Fibroblast of pulmonary artery (primary cell): ENCODE results near the gene CERK.

Source experiments
- DNase-seq: peaks from one replicate; pipeline ENCODE4 v3.0.0-alpha.2; 2010; ENCODE audit warnings: low read depth
- H3K4me3 ChIP-seq: replicated peaks from 2 replicates; pipeline ENCODE4 v1.5.1; 2011; ENCODE audit warnings: low read depth, mild to moderate bottlenecking, control low read depth, low read length, moderate library complexity
- CTCF ChIP-seq: IDR thresholded peaks from 2 replicates; pipeline ENCODE4 v1.5.1; 2011; ENCODE audit warnings: mild to moderate bottlenecking, control low read depth, low read length, inconsistent platforms; ENCODE audit errors: missing control alignments

CERK gene

GRCh38 chr22:46770726-46771125 is 32.7 kb upstream of the CERK start:
- no peak overlapping the region for H3K4me3 ChIP-seq
- no peak for DNase-seq
- no peak for TF ChIP-seq CTCF

GRCh38 chr22:46770151-46770641 is 32.1 kb upstream of the CERK start:
- DNase-seq = no peak
- TF ChIP-seq CTCF = no peak
- no peak overlapping the region for H3K4me3 ChIP-seq

GRCh38 chr22:46769706-46770105 is 31.7 kb upstream of the CERK start:
- no peak overlapping the region for H3K4me3 ChIP-seq
- no peak for DNase-seq
- no peak for TF ChIP-seq CTCF

DNA sequence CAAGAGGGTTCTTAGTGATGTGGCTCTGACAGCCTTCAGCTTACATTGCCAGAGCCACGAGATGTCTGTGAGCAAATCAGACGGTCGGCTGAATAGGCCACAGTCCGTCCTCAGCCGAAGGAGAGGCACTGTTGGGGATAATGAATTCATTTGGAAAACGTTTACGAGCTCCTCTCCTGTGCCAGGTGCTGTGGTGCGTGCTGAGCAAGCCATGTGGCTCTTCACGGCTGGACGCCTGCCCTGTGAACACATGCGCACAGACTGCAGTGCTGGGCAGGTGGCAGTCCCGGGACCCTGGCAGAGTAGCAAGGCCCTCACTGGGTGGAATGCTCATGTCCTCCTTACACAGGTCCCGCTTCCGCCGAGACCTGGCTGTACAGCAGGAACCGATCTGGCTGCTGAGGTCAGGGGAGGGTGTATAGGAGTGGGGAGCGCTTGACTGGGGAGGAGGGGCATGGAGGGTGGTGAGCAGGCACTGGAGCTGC is 31.2 kb upstream of the CERK start:
- no peak overlapping the region for H3K4me3 ChIP-seq
- TF ChIP-seq CTCF = no peak
- DNase-seq = no peak

DNA sequence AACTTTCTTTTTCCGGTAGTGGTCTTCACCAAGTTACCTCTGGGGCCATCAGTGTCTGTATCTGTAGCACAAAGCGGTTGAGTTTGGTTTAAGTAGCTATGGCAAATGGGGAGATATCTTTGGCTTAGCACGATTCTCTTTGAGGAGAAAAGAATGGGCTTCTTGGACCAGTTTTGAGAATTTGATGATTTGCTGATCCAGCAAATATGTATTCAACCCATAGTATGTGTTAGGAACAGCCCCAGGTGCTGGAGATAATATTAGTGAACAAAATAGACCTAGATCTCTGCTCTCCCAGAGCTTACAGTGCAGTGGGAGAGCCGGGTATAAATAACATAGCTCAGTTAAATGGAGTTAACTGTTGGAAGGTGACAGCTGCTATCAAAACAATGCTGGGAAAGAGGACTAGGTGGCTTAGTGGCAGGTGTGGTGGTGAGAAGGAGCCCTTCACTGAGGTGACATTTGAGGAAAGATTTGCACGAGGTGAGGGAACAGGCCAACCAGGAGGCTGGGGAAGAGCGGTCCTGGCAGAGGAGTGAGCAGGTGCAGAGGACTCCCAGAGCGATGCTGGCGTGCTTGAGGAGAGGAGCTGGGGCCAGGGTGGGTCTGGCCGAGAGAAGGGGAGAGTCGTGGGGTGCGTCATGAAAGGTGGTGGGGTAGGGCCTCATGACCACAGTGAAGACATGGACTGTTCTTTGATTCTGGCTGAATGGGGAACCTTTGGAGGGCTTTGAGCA is 29.4 kb upstream of the CERK start:
- H3K4me3 ChIP-seq = no peak overlapping the region
- no peak for TF ChIP-seq CTCF
- DNase-seq = no peak

- DNase-seq = no peak
- TF ChIP-seq CTCF = no peak
- H3K4me3 ChIP-seq = no peak overlapping the region
Measured at GRCh38 chr22:46766611-46767010, 28.6 kb upstream of the CERK start.
